H9 (cell line): ENCODE results near the gene PLD2. TPM values are rescaled to one million over a fixed set of nuclear protein-coding genes. Genes with fewer than 3 reads are reported as not detected.
A peak's percentile ranks its signal among the peaks of the same experiment; 100 is the strongest.

Source experiments
- DNase-seq: peaks from one replicate; pipeline ENCODE4 v3.0.0-alpha.2; 2017
- H2AFZ ChIP-seq: one replicate; pipeline ENCODE4 v1.6.1; 2013; ENCODE audit warnings: mild to moderate bottlenecking, low read length, control low read depth, moderate library complexity
- H2AK5ac ChIP-seq: 2 replicates; pipeline ENCODE4 v1.6.1; 2013; ENCODE audit warnings: low read length, control low read depth, mixed read lengths; ENCODE audit not compliant: insufficient read length
- H2BK120ac ChIP-seq: one replicate; pipeline ENCODE4 v1.6.1; 2013; ENCODE audit warnings: low read depth, mild to moderate bottlenecking, low read length, control low read depth, inconsistent platforms; ENCODE audit not compliant: poor library complexity, severe bottlenecking
- H2BK12ac ChIP-seq: 2 replicates; pipeline ENCODE4 v1.6.1; 2013; ENCODE audit warnings: low read length, control low read depth, mixed read lengths, low read depth; ENCODE audit not compliant: insufficient read length
- H2BK15ac ChIP-seq: 2 replicates; pipeline ENCODE4 v1.6.1; 2013; ENCODE audit warnings: low read depth, low read length, control low read depth
- H2BK20ac ChIP-seq: one replicate; pipeline ENCODE4 v1.6.1; 2013; ENCODE audit warnings: low read depth, mild to moderate bottlenecking, low read length, control low read depth, inconsistent platforms; ENCODE audit not compliant: poor library complexity, severe bottlenecking
- H2BK5ac ChIP-seq: 2 replicates; pipeline ENCODE4 v1.6.1; 2013; ENCODE audit warnings: low read length, control low read depth, mixed read lengths; ENCODE audit not compliant: insufficient read length
- H3K14ac ChIP-seq: 2 replicates; pipeline ENCODE4 v1.6.1; 2013; ENCODE audit warnings: low read length, control low read depth; ENCODE audit not compliant: insufficient read depth
- H3K18ac ChIP-seq: 2 replicates; pipeline ENCODE4 v1.6.1; 2013; ENCODE audit warnings: low read depth, mild to moderate bottlenecking, mixed read lengths, low read length, control low read depth; ENCODE audit not compliant: insufficient read length
- H3K23ac ChIP-seq: 2 replicates; pipeline ENCODE4 v1.6.1; 2013; ENCODE audit warnings: low read length, control low read depth, mixed read lengths, low read depth; ENCODE audit not compliant: insufficient read length
- H3K23me2 ChIP-seq: 2 replicates; pipeline ENCODE4 v1.6.1; 2013; ENCODE audit warnings: low read depth, mild to moderate bottlenecking, mixed read lengths, low read length, control low read depth; ENCODE audit not compliant: insufficient read length, poor library complexity, severe bottlenecking
- H3K27ac ChIP-seq: 2 replicates; pipeline ENCODE4 v1.5.1; 2013; ENCODE audit warnings: low read length, control low read depth, mixed read lengths, low read depth; ENCODE audit not compliant: insufficient read length
- H3K27me3 ChIP-seq: 2 replicates; pipeline ENCODE4 v1.6.1; 2013; ENCODE audit warnings: low read length, control low read depth, inconsistent platforms; ENCODE audit not compliant: insufficient read depth
- H3K4ac ChIP-seq: 2 replicates; pipeline ENCODE4 v1.6.1; 2013; ENCODE audit warnings: low read depth, mild to moderate bottlenecking, control low read depth, inconsistent platforms, low read length, moderate library complexity
- H3K4me1 ChIP-seq: 2 replicates; pipeline ENCODE4 v1.6.1; 2013; ENCODE audit warnings: low read length, control low read depth, inconsistent platforms; ENCODE audit not compliant: insufficient read depth
- H3K4me2 ChIP-seq: 2 replicates; pipeline ENCODE4 v1.6.1; 2013; ENCODE audit warnings: low read length, control low read depth, mixed read lengths; ENCODE audit not compliant: insufficient read length, insufficient read depth
- H3K56ac ChIP-seq: 2 replicates; pipeline ENCODE4 v1.6.1; 2013; ENCODE audit warnings: low read depth, mild to moderate bottlenecking, mixed read lengths, low read length, control low read depth; ENCODE audit not compliant: insufficient read length
- H3K79me1 ChIP-seq: 2 replicates; pipeline ENCODE4 v1.6.1; 2013; ENCODE audit warnings: low read depth, mild to moderate bottlenecking, moderate library complexity, low read length, control low read depth, inconsistent platforms; ENCODE audit not compliant: insufficient read depth, poor library complexity, severe bottlenecking
- H3K79me2 ChIP-seq: 2 replicates; pipeline ENCODE4 v1.6.1; 2013; ENCODE audit warnings: low read length, control low read depth, inconsistent platforms; ENCODE audit not compliant: insufficient read depth
- H3K9ac ChIP-seq: 2 replicates; pipeline ENCODE4 v1.6.1; 2013; ENCODE audit warnings: low read length, control low read depth, mixed read lengths; ENCODE audit not compliant: insufficient read length; ENCODE audit errors: extremely low read depth
- H3K9me3 ChIP-seq: one replicate; pipeline ENCODE4 v1.6.1; 2013; ENCODE audit warnings: low read depth, low read length, inconsistent platforms; ENCODE audit not compliant: control insufficient read depth
- H3T11ph ChIP-seq: one replicate; pipeline ENCODE4 v1.6.1; 2013; ENCODE audit warnings: mild to moderate bottlenecking, low read length, control low read depth, inconsistent platforms
- H4K20me1 ChIP-seq: one replicate; pipeline ENCODE4 v1.6.1; 2013; ENCODE audit not compliant: control insufficient read depth, insufficient read length, insufficient read depth
- H4K5ac ChIP-seq: 2 replicates; pipeline ENCODE4 v1.6.1; 2013; ENCODE audit warnings: low read depth, mild to moderate bottlenecking, mixed read lengths, low read length, control low read depth; ENCODE audit not compliant: insufficient read length
- H4K8ac ChIP-seq: replicated peaks from 2 replicates; pipeline ENCODE4 v1.6.1; 2013; ENCODE audit warnings: low read length, control low read depth, mixed read lengths, low read depth; ENCODE audit not compliant: insufficient read length
- H4K91ac ChIP-seq: 2 replicates; pipeline ENCODE4 v1.6.1; 2013; ENCODE audit warnings: low read depth, mild to moderate bottlenecking, moderate library complexity, mixed read lengths, low read length, control low read depth; ENCODE audit not compliant: insufficient read length
- H3K27ac Mint-ChIP-seq, 3 experiments: 2 replicates in 2 of 3; 3 replicates in 1 of 3; pipeline ENCODE4 v1.8.0; 2020 to 2021; ENCODE audit warnings: mixed read lengths in 3 of 3, mild to moderate bottlenecking in 1 of 3, moderate library complexity in 1 of 3
- H3K27me3 Mint-ChIP-seq: 2 replicates; pipeline ENCODE4 v1.8.0; 2021; ENCODE audit warnings: low read depth, mild to moderate bottlenecking, moderate library complexity, mixed read lengths
- H3K36me3 Mint-ChIP-seq, 3 experiments: 2 replicates in 2 of 3; 3 replicates in 1 of 3; pipeline ENCODE4 v1.8.0; 2020 to 2021; ENCODE audit warnings: low read depth in 3 of 3, mixed read lengths in 3 of 3; ENCODE audit not compliant: insufficient read depth in 1 of 3
- H3K4me1 Mint-ChIP-seq, 2 experiments: 2 replicates each; pipeline ENCODE4 v1.8.0; 2020; ENCODE audit warnings: mixed read lengths in 2 of 2
- H3K4me3 Mint-ChIP-seq, 2 experiments: 2 replicates in 1 of 2; 3 replicates in 1 of 2; pipeline ENCODE4 v1.8.0; 2020 to 2021; ENCODE audit warnings: mild to moderate bottlenecking in 2 of 2, mixed read lengths in 2 of 2, moderate library complexity in 1 of 2
- H3K9me3 Mint-ChIP-seq, 2 experiments: 2 replicates in 1 of 2; 3 replicates in 1 of 2; pipeline ENCODE4 v1.8.0; 2020; ENCODE audit warnings: mild to moderate bottlenecking in 2 of 2, mixed read lengths in 2 of 2, moderate library complexity in 1 of 2
- CTCF ChIP-seq: fragments of 200-600 bp; sonication (generic); conservative IDR thresholded peaks from 3 replicates; pipeline ENCODE4 v1.8.0; 2021; ENCODE audit warnings: antibody characterized with exemption, mild to moderate bottlenecking
- WGBS: extraction: QIAGEN DNeasy Blood & Tissue Kit; methylation state at CpG from one replicate; pipeline ENCODE4 v1.1.7; 2013; ENCODE audit warnings: missing lambda C conversion rate, low lambda C conversion rate, mixed read lengths; ENCODE audit not compliant: insufficient read length; ENCODE audit errors: extremely low coverage; 5-methylcytosine and 5-hydroxymethylcytosine counted together
- total RNA-seq: library from RNA; stranded (reverse); gene quantifications from 2 replicates; pipeline ENCODE4 v1.2.1, GENCODE V29; 2021

The PLD2 gene
- total RNA-seq, 1 experiment from 2014 or later = 63.3 TPM

- no peak overlapping the region for H3K4ac ChIP-seq
- no peak overlapping the region for H3K9ac ChIP-seq
- no peak overlapping the region for H2BK15ac ChIP-seq
- no peak overlapping the region for H3K18ac ChIP-seq
- H3K27me3 Mint-ChIP-seq = no peaks in the 10 kb centered on the region
- H3K27ac Mint-ChIP-seq = peak overlapping the region; percentile 70 to 89 (median 81)
- H3K9me3 ChIP-seq = no peaks in the 10 kb centered on the region
- H3K79me2 ChIP-seq = peaks cover 2% of the 10 kb centered on the region; the same call in 1 of the 2 replicates
- peak overlapping the region in 1 of 2 experiments; percentile 39; a peak in 3 of 5 replicates for H3K4me3 Mint-ChIP-seq
- H3K23ac ChIP-seq = no peak overlapping the region
- no CpG with 5 or more reads among the region's 5 CpGs for WGBS
- no peak overlapping the region for H3K56ac ChIP-seq
- H3T11ph ChIP-seq = no peak overlapping the region
- H3K27me3 ChIP-seq = no peaks in the 10 kb centered on the region; the same call in 1 of the 2 replicates
- no peak overlapping the region for H2AFZ ChIP-seq
- no peak overlapping the region for H3K4me2 ChIP-seq
- peaks cover 0 to 17% (median 5%) of the 10 kb centered on the region in 3 experiments; a peak in 4 of 7 replicates for H3K36me3 Mint-ChIP-seq
- no peak overlapping the region for H2BK5ac ChIP-seq
- H3K27ac ChIP-seq = no peak overlapping the region
- H3K23me2 ChIP-seq = no peaks in the 10 kb centered on the region
- H2AK5ac ChIP-seq = no peak overlapping the region
- H4K5ac ChIP-seq = no peak overlapping the region
- peaks cover 15% of the 10 kb centered on the region; the same call in 1 of the 2 replicates for H3K4me1 ChIP-seq
- no peaks in the 10 kb centered on the region for H4K20me1 ChIP-seq
- no peak overlapping the region for H4K8ac ChIP-seq
- H4K91ac ChIP-seq = no peak overlapping the region
- H3K79me1 ChIP-seq = no peaks in the 10 kb centered on the region
- no peak for DNase-seq
- H2BK12ac ChIP-seq = no peak overlapping the region
- TF ChIP-seq CTCF = no peak
- H2BK20ac ChIP-seq = no peak overlapping the region
- no peak overlapping the region for H2BK120ac ChIP-seq
- H3K14ac ChIP-seq = peak overlapping the region; percentile 50; the same call in 1 of the 2 replicates
- peaks cover 71 to 75% of the 10 kb centered on the region in 2 experiments for H3K4me1 Mint-ChIP-seq
- H3K9me3 Mint-ChIP-seq = no peaks in the 10 kb centered on the region
Measured at GRCh38 chr17:4854111-4854681, 47.2 kb downstream of the PLD2 start.
